Uterus (tissue), 4 donors: ENCODE results near the gene SUCNR1. TPM values are rescaled to one million over a fixed set of nuclear protein-coding genes. Genes with fewer than 3 reads are reported as not detected.

Source experiments
- DNase-seq, 2 donors: peaks; one replicate each; pipeline ENCODE4 v3.0.0-alpha.2; 2019 to 2020
- H3K27ac ChIP-seq, 2 donors: fragments of 200-600 bp; sonication (generic); 1 replicate in 1 of 2; 2 replicates in 1 of 2; pipeline ENCODE4 v1.5.1; 2016 to 2018
- H3K27me3 ChIP-seq, 2 donors: fragments of 200-600 bp; sonication (generic); one replicate each; pipeline ENCODE4 v1.5.1; 2018 to 2019; ENCODE audit warnings: control low read depth in 1 of 2
- H3K36me3 ChIP-seq, 2 donors: fragments of 200-600 bp; sonication (generic); one replicate each; pipeline ENCODE4 v1.5.1; 2019; ENCODE audit warnings: control low read depth in 1 of 2
- H3K4me1 ChIP-seq, 2 donors: fragments of 200-600 bp; sonication (generic); one replicate each; pipeline ENCODE4 v1.5.1; 2018 to 2019; ENCODE audit warnings: control low read depth in 1 of 2
- H3K4me3 ChIP-seq, 2 donors: fragments of 200-600 bp; sonication (generic); 1 replicate in 1 of 2; 2 replicates in 1 of 2; pipeline ENCODE4 v1.5.1; 2018 to 2019; ENCODE audit warnings: mild to moderate bottlenecking in 1 of 2
- H3K9me3 ChIP-seq, 2 donors: fragments of 200-600 bp; sonication (generic); one replicate each; pipeline ENCODE4 v1.5.1; 2019; ENCODE audit warnings: control low read depth in 1 of 2
- CTCF ChIP-seq, 4 experiments: fragments of 200-600 bp in 2 of 4; fragments of 450-650 bp in 2 of 4; sonication (generic) in 2 of 4; IDR thresholded peaks; one replicate each; pipeline ENCODE4 v1.5.1; 2016 to 2019; ENCODE audit warnings: antibody characterized with exemption in 4 of 4, mild to moderate bottlenecking in 2 of 4, moderate library complexity in 1 of 4
- POLR2A ChIP-seq, 2 donors: fragments of 450-650 bp; IDR thresholded peaks; one replicate each; pipeline ENCODE4 v1.6.1; 2016; ENCODE audit warnings: antibody characterized with exemption in 2 of 2, mild to moderate bottlenecking in 1 of 2, moderate library complexity in 1 of 2
- intact Hi-C: fragments of 100-400 bp; cut with DNase I; formaldehyde crosslinking; loops from one replicate; pipeline ENCODE4 v1.15.1; 2023; ENCODE audit warnings: low total_unique reads
- total RNA-seq, 4 donors: library from RNA; depleted of rRNA in 3 of 4; stranded (reverse); fragments of >200 nt in 3 of 4; gene quantifications; one replicate each; pipeline versions ENCODE4 v1.1.0 to v1.2.4, GENCODE V29; 2014 to 2023
- donor health status: DM: yes; HTN: yes; CAD: no.

SUCNR1 gene
- total RNA-seq, 4 donors from 2014 or later = 0.21 to 0.59 TPM; not detected in 2

GRCh38 chr3:151919446-151919845 is 46.0 kb downstream of the SUCNR1 start:
- H3K4me3 ChIP-seq = no peak overlapping the region
- no peak for DNase-seq
- intact Hi-C loops = loop anchor here (10.0 kb wide), 1 partner anchor 475 kb away; no protein-coding TSS in a partner anchor
- no peaks in the 10 kb centered on the region for H3K4me1 ChIP-seq
- H3K27me3 ChIP-seq = no peaks in the 10 kb centered on the region
- no peak for TF ChIP-seq POLR2A (IDR thresholded peaks at IDR 0.05)
- no peak for TF ChIP-seq CTCF (IDR thresholded peaks at IDR 0.05)
- H3K9me3 ChIP-seq = no peaks in the 10 kb centered on the region
- H3K36me3 ChIP-seq = no peaks in the 10 kb centered on the region
- no peak overlapping the region for H3K27ac ChIP-seq

- no peak for DNase-seq
- H3K27ac ChIP-seq = peak overlapping the region in 1 of 2 donors; percentile 45
- H3K27me3 ChIP-seq = no peaks in the 10 kb centered on the region
- no peaks in the 10 kb centered on the region for H3K36me3 ChIP-seq
- H3K9me3 ChIP-seq = no peaks in the 10 kb centered on the region
- H3K4me3 ChIP-seq = no peak overlapping the region
- TF ChIP-seq CTCF (IDR thresholded peaks at IDR 0.05) (no peak), POLR2A (IDR thresholded peaks at IDR 0.05) (no peak)
- intact Hi-C loops = no loop called here
- no peaks in the 10 kb centered on the region for H3K4me1 ChIP-seq
These were observed 50.5 kb downstream of the SUCNR1 start for GRCh38 chr3:151923901-151924300.

- intact Hi-C loops = no loop called here
- no peaks in the 10 kb centered on the region for H3K36me3 ChIP-seq
- no peak overlapping the region for H3K4me3 ChIP-seq
- H3K9me3 ChIP-seq = no peaks in the 10 kb centered on the region
- H3K27me3 ChIP-seq = no peaks in the 10 kb centered on the region
- DNase-seq = no peak
- peak overlapping the region in 1 of 2 donors; percentile 45 for H3K27ac ChIP-seq
- TF ChIP-seq POLR2A (IDR thresholded peaks at IDR 0.05) (no peak), CTCF (IDR thresholded peaks at IDR 0.05) (no peak)
- H3K4me1 ChIP-seq = no peaks in the 10 kb centered on the region
These were observed 51.3 kb downstream of the SUCNR1 start for GRCh38 chr3:151924753-151925152.

- no peaks in the 10 kb centered on the region for H3K9me3 ChIP-seq
- no peaks in the 10 kb centered on the region for H3K27me3 ChIP-seq
- intact Hi-C loops = no loop called here
- peak overlapping the region in 1 of 2 donors; percentile 75 for H3K27ac ChIP-seq
- H3K4me1 ChIP-seq = no peaks in the 10 kb centered on the region
- no peak for DNase-seq
- TF ChIP-seq POLR2A (IDR thresholded peaks at IDR 0.05) = no peak
- no peak for TF ChIP-seq CTCF (IDR thresholded peaks at IDR 0.05)
- no peaks in the 10 kb centered on the region for H3K36me3 ChIP-seq
- H3K4me3 ChIP-seq = no peak overlapping the region
These were observed 52.0 kb downstream of the SUCNR1 start for GRCh38 chr3:151925419-151925818.

GRCh38 chr3:151925876-151926275 is 52.4 kb downstream of the SUCNR1 start:
- no peak overlapping the region for H3K4me3 ChIP-seq
- TF ChIP-seq POLR2A (IDR thresholded peaks at IDR 0.05) = no peak
- TF ChIP-seq CTCF (IDR thresholded peaks at IDR 0.05) = no peak
- no peaks in the 10 kb centered on the region for H3K36me3 ChIP-seq
- H3K9me3 ChIP-seq = no peaks in the 10 kb centered on the region
- H3K27me3 ChIP-seq = no peaks in the 10 kb centered on the region
- H3K27ac ChIP-seq = peak overlapping the region; percentile 64 to 75
- intact Hi-C loops = no loop called here
- DNase-seq = no peak
- H3K4me1 ChIP-seq = no peaks in the 10 kb centered on the region
